WTC11 (cell line): ENCODE results near the gene ADNP2. TPM values are rescaled to one million over a fixed set of nuclear protein-coding genes. Genes with fewer than 3 reads are reported as not detected.

Experiments used
- ATAC-seq: fragments of 200-7000 bp; cut with Tn5 transposase; 2 replicates; pipeline ENCODE4 v1.10.0; 2021; ENCODE audit warnings: mild to moderate bottlenecking, moderate library complexity
- CTCF ChIA-PET: fragments of 300-600 bp; sonication (Branson Sonifier 250); formaldehyde crosslinking; loops from one replicate; lab custom pipeline; 2021; ENCODE audit warnings: antibody characterized with exemption; lab: Charles Lee
- POLR2A ChIA-PET: fragments of 350-600 bp; sonication (Branson Sonifier 250); formaldehyde crosslinking; loops from one replicate; lab custom pipeline; 2021; ENCODE audit warnings: antibody characterized with exemption; lab: Charles Lee
- DNase-seq: peaks from one replicate; pipeline ENCODE4 v3.0.0; 2021; ENCODE audit warnings: low spot score
- H3K27ac Mint-ChIP-seq: 2 replicates; pipeline ENCODE4 v1.8.0; 2021; ENCODE audit warnings: mixed read lengths
- H3K27me3 Mint-ChIP-seq: 2 replicates; pipeline ENCODE4 v1.8.0; 2021; ENCODE audit warnings: low read depth, mild to moderate bottlenecking, moderate library complexity, mixed read lengths
- H3K36me3 Mint-ChIP-seq: 2 replicates; pipeline ENCODE4 v1.8.0; 2021; ENCODE audit warnings: mixed read lengths
- H3K4me1 Mint-ChIP-seq: 2 replicates; pipeline ENCODE4 v1.8.0; 2022; ENCODE audit warnings: mixed read lengths
- H3K4me3 Mint-ChIP-seq: 2 replicates; pipeline ENCODE4 v1.8.0; 2021; ENCODE audit warnings: mild to moderate bottlenecking, moderate library complexity, mixed read lengths
- H3K9me3 Mint-ChIP-seq: 2 replicates; pipeline ENCODE4 v1.8.0; 2021; ENCODE audit warnings: mixed read lengths
- ATF1 ChIP-seq: sonication (generic); formaldehyde crosslinking; IDR thresholded peaks from 2 replicates; pipeline ENCODE4 v1.8.1; 2023; ENCODE audit warnings: mild to moderate bottlenecking, moderate library complexity, missing genetic modification reagents
- CREB1 ChIP-seq: sonication (generic); formaldehyde crosslinking; IDR thresholded peaks from 2 replicates; pipeline ENCODE4 v1.8.0; 2023; ENCODE audit warnings: mild to moderate bottlenecking, missing genetic modification reagents
- ELF4 ChIP-seq: sonication (generic); formaldehyde crosslinking; IDR thresholded peaks from 2 replicates; pipeline ENCODE4 v1.8.1; 2022; ENCODE audit warnings: low read depth, mild to moderate bottlenecking, moderate library complexity, missing genetic modification reagents
- ESRRA ChIP-seq: sonication (generic); formaldehyde crosslinking; IDR thresholded peaks from 2 replicates; pipeline ENCODE4 v1.8.1; 2022; ENCODE audit warnings: mild to moderate bottlenecking, missing genetic modification reagents, borderline replicate concordance
- IRF2 ChIP-seq: sonication (generic); formaldehyde crosslinking; IDR thresholded peaks from 2 replicates; pipeline ENCODE4 v1.8.0; 2022; ENCODE audit warnings: low read depth, missing genetic modification reagents, borderline replicate concordance
- MYBL2 ChIP-seq: sonication (generic); formaldehyde crosslinking; IDR thresholded peaks from 2 replicates; pipeline ENCODE4 v1.8.1; 2023; ENCODE audit warnings: mild to moderate bottlenecking, moderate library complexity, missing genetic modification reagents
- NFYB ChIP-seq: sonication (generic); formaldehyde crosslinking; conservative IDR thresholded peaks from 2 replicates; pipeline ENCODE4 v1.8.0; 2022; ENCODE audit warnings: low read depth, missing genetic modification reagents
- OVOL2 ChIP-seq: fragments of 250-450 bp; sonication (Bioruptor Pico); IDR thresholded peaks from 2 replicates; pipeline ENCODE4 v1.9.0; 2021; ENCODE audit warnings: mild to moderate bottlenecking, borderline replicate concordance
- SMAD3 ChIP-seq: sonication (generic); formaldehyde crosslinking; IDR thresholded peaks from 2 replicates; pipeline ENCODE4 v1.8.0; 2022; ENCODE audit warnings: missing genetic modification reagents, mild to moderate bottlenecking, borderline replicate concordance
- ZNF219 ChIP-seq: sonication (generic); formaldehyde crosslinking; IDR thresholded peaks from 2 replicates; pipeline ENCODE4 v1.8.0; 2023; ENCODE audit warnings: missing genetic modification reagents, mild to moderate bottlenecking, borderline replicate concordance
- ZNF232 ChIP-seq: sonication (generic); formaldehyde crosslinking; IDR thresholded peaks from 2 replicates; pipeline ENCODE4 v1.8.0; 2022; ENCODE audit warnings: mild to moderate bottlenecking, missing genetic modification reagents
- ZNF317 ChIP-seq: sonication (generic); formaldehyde crosslinking; IDR thresholded peaks from 2 replicates; pipeline ENCODE4 v1.8.1; 2023; ENCODE audit warnings: low read depth, mild to moderate bottlenecking, moderate library complexity, missing genetic modification reagents, borderline replicate concordance
- total RNA-seq: library from RNA; stranded (reverse); gene quantifications from 3 replicates; pipeline ENCODE4 v1.2.3, GENCODE V29; 2021
- TF ChIP-seq, protein P1 (sequence below): fragments of 250-450 bp; sonication (Bioruptor Pico); IDR thresholded peaks from 2 replicates; pipeline ENCODE4 v1.9.0; 2021; ENCODE audit warnings: mild to moderate bottlenecking, borderline replicate concordance
- TF ChIP-seq, protein P2 (sequence below): sonication (generic); formaldehyde crosslinking; conservative IDR thresholded peaks from 2 replicates; pipeline ENCODE4 v1.8.1; 2023; ENCODE audit warnings: mild to moderate bottlenecking, low read depth, missing genetic modification reagents, moderate library complexity
- TF ChIP-seq, protein P3 (sequence below): fragments of 250-450 bp; sonication (Bioruptor Pico); IDR thresholded peaks from 2 replicates; pipeline ENCODE4 v1.9.0; 2021; ENCODE audit warnings: mild to moderate bottlenecking
- TF ChIP-seq, protein P4 (sequence below): sonication (generic); formaldehyde crosslinking; IDR thresholded peaks from 2 replicates; pipeline ENCODE4 v1.8.0; 2023; ENCODE audit warnings: missing genetic modification reagents
- TF ChIP-seq, protein P5 (sequence below): sonication (generic); formaldehyde crosslinking; IDR thresholded peaks from 2 replicates; pipeline ENCODE4 v1.8.1; 2023; ENCODE audit warnings: mild to moderate bottlenecking, missing genetic modification reagents
- TF ChIP-seq, protein P6 (sequence below): sonication (generic); formaldehyde crosslinking; IDR thresholded peaks from 2 replicates; pipeline ENCODE4 v1.8.0; 2022; ENCODE audit warnings: missing genetic modification reagents

ADNP2 gene
- total RNA-seq, 1 experiment from 2014 or later, result 56.0 TPM

DNA sequence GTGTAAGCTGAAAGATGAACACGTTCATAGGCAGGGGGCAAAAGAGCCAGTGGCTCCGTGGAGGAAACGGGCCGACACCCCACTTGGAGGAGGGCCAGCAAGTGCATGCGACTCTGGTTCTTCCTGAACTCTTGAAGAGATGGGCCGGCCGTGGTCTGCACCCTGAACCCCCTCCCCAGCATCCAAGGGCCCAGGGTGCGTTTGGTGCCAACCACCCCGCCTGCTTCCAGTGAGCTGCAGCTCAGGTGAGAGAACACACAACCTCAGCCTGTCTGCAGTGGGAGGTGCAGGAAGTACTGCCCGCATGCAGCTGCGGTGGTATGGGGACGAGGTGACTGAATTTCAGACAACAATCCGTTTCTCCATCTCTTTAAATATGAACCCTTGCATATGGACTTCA is 58.9 kb downstream of the ADNP2 start:
- ChIA-PET CTCF (interaction anchor here (0.8 to 1.2 kb wide), 3 partner anchors 8 to 80 kb away, joined by 3 read pairs; partner anchors contain the start of gene PARD6G), POLR2A (no interaction called here)
- ATAC-seq (no peak), DNase-seq (no peak)
- peaks cover 4% of the 10 kb centered on the region for H3K27me3 Mint-ChIP-seq
- no peak overlapping the region for H3K27ac Mint-ChIP-seq
- H3K4me1 Mint-ChIP-seq, result no peaks in the 10 kb centered on the region; the same call in 1 of the 2 replicates
- H3K9me3 Mint-ChIP-seq, result peaks cover 35% of the 10 kb centered on the region
- H3K36me3 Mint-ChIP-seq, result peaks cover 30% of the 10 kb centered on the region
- TF ChIP-seq ATF1, result no peak
- TF ChIP-seq, protein P1, sequence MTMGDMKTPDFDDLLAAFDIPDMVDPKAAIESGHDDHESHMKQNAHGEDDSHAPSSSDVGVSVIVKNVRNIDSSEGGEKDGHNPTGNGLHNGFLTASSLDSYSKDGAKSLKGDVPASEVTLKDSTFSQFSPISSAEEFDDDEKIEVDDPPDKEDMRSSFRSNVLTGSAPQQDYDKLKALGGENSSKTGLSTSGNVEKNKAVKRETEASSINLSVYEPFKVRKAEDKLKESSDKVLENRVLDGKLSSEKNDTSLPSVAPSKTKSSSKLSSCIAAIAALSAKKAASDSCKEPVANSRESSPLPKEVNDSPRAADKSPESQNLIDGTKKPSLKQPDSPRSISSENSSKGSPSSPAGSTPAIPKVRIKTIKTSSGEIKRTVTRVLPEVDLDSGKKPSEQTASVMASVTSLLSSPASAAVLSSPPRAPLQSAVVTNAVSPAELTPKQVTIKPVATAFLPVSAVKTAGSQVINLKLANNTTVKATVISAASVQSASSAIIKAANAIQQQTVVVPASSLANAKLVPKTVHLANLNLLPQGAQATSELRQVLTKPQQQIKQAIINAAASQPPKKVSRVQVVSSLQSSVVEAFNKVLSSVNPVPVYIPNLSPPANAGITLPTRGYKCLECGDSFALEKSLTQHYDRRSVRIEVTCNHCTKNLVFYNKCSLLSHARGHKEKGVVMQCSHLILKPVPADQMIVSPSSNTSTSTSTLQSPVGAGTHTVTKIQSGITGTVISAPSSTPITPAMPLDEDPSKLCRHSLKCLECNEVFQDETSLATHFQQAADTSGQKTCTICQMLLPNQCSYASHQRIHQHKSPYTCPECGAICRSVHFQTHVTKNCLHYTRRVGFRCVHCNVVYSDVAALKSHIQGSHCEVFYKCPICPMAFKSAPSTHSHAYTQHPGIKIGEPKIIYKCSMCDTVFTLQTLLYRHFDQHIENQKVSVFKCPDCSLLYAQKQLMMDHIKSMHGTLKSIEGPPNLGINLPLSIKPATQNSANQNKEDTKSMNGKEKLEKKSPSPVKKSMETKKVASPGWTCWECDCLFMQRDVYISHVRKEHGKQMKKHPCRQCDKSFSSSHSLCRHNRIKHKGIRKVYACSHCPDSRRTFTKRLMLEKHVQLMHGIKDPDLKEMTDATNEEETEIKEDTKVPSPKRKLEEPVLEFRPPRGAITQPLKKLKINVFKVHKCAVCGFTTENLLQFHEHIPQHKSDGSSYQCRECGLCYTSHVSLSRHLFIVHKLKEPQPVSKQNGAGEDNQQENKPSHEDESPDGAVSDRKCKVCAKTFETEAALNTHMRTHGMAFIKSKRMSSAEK, result no peak
- TF ChIP-seq, protein P2, sequence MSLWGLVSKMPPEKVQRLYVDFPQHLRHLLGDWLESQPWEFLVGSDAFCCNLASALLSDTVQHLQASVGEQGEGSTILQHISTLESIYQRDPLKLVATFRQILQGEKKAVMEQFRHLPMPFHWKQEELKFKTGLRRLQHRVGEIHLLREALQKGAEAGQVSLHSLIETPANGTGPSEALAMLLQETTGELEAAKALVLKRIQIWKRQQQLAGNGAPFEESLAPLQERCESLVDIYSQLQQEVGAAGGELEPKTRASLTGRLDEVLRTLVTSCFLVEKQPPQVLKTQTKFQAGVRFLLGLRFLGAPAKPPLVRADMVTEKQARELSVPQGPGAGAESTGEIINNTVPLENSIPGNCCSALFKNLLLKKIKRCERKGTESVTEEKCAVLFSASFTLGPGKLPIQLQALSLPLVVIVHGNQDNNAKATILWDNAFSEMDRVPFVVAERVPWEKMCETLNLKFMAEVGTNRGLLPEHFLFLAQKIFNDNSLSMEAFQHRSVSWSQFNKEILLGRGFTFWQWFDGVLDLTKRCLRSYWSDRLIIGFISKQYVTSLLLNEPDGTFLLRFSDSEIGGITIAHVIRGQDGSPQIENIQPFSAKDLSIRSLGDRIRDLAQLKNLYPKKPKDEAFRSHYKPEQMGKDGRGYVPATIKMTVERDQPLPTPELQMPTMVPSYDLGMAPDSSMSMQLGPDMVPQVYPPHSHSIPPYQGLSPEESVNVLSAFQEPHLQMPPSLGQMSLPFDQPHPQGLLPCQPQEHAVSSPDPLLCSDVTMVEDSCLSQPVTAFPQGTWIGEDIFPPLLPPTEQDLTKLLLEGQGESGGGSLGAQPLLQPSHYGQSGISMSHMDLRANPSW (CRISPR knock-in tag), result no peak
- TF ChIP-seq, protein P3, sequence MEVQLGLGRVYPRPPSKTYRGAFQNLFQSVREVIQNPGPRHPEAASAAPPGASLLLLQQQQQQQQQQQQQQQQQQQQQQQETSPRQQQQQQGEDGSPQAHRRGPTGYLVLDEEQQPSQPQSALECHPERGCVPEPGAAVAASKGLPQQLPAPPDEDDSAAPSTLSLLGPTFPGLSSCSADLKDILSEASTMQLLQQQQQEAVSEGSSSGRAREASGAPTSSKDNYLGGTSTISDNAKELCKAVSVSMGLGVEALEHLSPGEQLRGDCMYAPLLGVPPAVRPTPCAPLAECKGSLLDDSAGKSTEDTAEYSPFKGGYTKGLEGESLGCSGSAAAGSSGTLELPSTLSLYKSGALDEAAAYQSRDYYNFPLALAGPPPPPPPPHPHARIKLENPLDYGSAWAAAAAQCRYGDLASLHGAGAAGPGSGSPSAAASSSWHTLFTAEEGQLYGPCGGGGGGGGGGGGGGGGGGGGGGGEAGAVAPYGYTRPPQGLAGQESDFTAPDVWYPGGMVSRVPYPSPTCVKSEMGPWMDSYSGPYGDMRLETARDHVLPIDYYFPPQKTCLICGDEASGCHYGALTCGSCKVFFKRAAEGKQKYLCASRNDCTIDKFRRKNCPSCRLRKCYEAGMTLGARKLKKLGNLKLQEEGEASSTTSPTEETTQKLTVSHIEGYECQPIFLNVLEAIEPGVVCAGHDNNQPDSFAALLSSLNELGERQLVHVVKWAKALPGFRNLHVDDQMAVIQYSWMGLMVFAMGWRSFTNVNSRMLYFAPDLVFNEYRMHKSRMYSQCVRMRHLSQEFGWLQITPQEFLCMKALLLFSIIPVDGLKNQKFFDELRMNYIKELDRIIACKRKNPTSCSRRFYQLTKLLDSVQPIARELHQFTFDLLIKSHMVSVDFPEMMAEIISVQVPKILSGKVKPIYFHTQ, result no peak
- TF ChIP-seq ESRRA (CRISPR knock-in tag), result no peak
- TF ChIP-seq SMAD3 (CRISPR knock-in tag), result no peak
- TF ChIP-seq MYBL2 (CRISPR knock-in tag), result no peak
- TF ChIP-seq, protein P4, sequence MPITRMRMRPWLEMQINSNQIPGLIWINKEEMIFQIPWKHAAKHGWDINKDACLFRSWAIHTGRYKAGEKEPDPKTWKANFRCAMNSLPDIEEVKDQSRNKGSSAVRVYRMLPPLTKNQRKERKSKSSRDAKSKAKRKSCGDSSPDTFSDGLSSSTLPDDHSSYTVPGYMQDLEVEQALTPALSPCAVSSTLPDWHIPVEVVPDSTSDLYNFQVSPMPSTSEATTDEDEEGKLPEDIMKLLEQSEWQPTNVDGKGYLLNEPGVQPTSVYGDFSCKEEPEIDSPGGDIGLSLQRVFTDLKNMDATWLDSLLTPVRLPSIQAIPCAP (CRISPR knock-in tag), result no peak
- no peak for TF ChIP-seq ZNF219 (CRISPR knock-in tag)
- TF ChIP-seq, protein P5, sequence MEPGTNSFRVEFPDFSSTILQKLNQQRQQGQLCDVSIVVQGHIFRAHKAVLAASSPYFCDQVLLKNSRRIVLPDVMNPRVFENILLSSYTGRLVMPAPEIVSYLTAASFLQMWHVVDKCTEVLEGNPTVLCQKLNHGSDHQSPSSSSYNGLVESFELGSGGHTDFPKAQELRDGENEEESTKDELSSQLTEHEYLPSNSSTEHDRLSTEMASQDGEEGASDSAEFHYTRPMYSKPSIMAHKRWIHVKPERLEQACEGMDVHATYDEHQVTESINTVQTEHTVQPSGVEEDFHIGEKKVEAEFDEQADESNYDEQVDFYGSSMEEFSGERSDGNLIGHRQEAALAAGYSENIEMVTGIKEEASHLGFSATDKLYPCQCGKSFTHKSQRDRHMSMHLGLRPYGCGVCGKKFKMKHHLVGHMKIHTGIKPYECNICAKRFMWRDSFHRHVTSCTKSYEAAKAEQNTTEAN (CRISPR knock-in tag), result no peak
- no peak for TF ChIP-seq IRF2
- no peak for TF ChIP-seq ZNF232 (CRISPR knock-in tag)
- no peak for TF ChIP-seq CREB1
- TF ChIP-seq, protein P6, sequence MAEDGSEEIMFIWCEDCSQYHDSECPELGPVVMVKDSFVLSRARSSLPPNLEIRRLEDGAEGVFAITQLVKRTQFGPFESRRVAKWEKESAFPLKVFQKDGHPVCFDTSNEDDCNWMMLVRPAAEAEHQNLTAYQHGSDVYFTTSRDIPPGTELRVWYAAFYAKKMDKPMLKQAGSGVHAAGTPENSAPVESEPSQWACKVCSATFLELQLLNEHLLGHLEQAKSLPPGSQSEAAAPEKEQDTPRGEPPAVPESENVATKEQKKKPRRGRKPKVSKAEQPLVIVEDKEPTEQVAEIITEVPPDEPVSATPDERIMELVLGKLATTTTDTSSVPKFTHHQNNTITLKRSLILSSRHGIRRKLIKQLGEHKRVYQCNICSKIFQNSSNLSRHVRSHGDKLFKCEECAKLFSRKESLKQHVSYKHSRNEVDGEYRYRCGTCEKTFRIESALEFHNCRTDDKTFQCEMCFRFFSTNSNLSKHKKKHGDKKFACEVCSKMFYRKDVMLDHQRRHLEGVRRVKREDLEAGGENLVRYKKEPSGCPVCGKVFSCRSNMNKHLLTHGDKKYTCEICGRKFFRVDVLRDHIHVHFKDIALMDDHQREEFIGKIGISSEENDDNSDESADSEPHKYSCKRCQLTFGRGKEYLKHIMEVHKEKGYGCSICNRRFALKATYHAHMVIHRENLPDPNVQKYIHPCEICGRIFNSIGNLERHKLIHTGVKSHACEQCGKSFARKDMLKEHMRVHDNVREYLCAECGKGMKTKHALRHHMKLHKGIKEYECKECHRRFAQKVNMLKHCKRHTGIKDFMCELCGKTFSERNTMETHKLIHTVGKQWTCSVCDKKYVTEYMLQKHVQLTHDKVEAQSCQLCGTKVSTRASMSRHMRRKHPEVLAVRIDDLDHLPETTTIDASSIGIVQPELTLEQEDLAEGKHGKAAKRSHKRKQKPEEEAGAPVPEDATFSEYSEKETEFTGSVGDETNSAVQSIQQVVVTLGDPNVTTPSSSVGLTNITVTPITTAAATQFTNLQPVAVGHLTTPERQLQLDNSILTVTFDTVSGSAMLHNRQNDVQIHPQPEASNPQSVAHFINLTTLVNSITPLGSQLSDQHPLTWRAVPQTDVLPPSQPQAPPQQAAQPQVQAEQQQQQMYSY (CRISPR knock-in tag), result no peak
- no peak for TF ChIP-seq ZNF317 (CRISPR knock-in tag)
- no peak for TF ChIP-seq ELF4
- TF ChIP-seq OVOL2 (CRISPR knock-in tag), result no peak
- no peak for TF ChIP-seq NFYB
- no peak overlapping the region for H3K4me3 Mint-ChIP-seq
